Gastroesophageal sphincter (tissue), 4 donors: ENCODE measurements around the gene TRPV2. TPM values are rescaled to one million over a fixed set of nuclear protein-coding genes. Genes with fewer than 3 reads are reported as not detected.

Source experiments
- ATAC-seq: fragments of 150-250 bp; one replicate; pipeline ENCODE4 v1.9.1; 2016; ENCODE audit warnings: mild to moderate bottlenecking, moderate library complexity
- H3K27ac ChIP-seq, 4 donors: fragments of 200-600 bp; sonication (generic) in 3 of 4; 1 replicate in 3 of 4; 2 replicates in 1 of 4; pipeline ENCODE4 v1.5.1; 2016 to 2019
- H3K27me3 ChIP-seq: fragments of 200-600 bp; sonication (generic); one replicate; pipeline ENCODE4 v1.5.1; 2019
- H3K36me3 ChIP-seq, 2 donors: fragments of 200-600 bp; sonication (generic); one replicate each; pipeline ENCODE4 v1.5.1; 2019; ENCODE audit warnings: control low read depth in 1 of 2
- H3K4me1 ChIP-seq, 3 donors: fragments of 200-600 bp; sonication (generic); 1 replicate in 2 of 3; 2 replicates in 1 of 3; pipeline ENCODE4 v1.5.1; 2016 to 2019; ENCODE audit warnings: control low read depth in 2 of 3
- H3K4me3 ChIP-seq, 2 donors: fragments of 200-600 bp; sonication (generic); one replicate each; pipeline ENCODE4 v1.5.1; 2019; ENCODE audit warnings: mild to moderate bottlenecking in 1 of 2, moderate library complexity in 1 of 2
- H3K9me3 ChIP-seq, 3 donors: fragments of 200-600 bp; sonication (generic); one replicate each; pipeline ENCODE4 v1.5.1; 2017 to 2019; ENCODE audit warnings: control low read depth in 2 of 3
- CTCF ChIP-seq, 4 experiments: fragments of 200-600 bp in 2 of 4; fragments of 450-650 bp in 2 of 4; sonication (generic) in 1 of 4; IDR thresholded peaks; one replicate each; pipeline ENCODE4 v1.5.1; 2017 to 2019; ENCODE audit warnings: antibody characterized with exemption in 4 of 4, mild to moderate bottlenecking in 2 of 4, moderate library complexity in 2 of 4
- EP300 ChIP-seq: sonication (generic); formaldehyde crosslinking; IDR thresholded peaks from one replicate; pipeline ENCODE4 v1.6.1; 2017; ENCODE audit warnings: antibody characterized with exemption, mild to moderate bottlenecking
- POLR2A ChIP-seq, 2 donors: fragments of 450-650 bp; IDR thresholded peaks; one replicate each; pipeline ENCODE4 v1.6.1; 2017; ENCODE audit warnings: antibody characterized with exemption in 2 of 2, mild to moderate bottlenecking in 2 of 2, moderate library complexity in 1 of 2
- POLR2AphosphoS5 ChIP-seq: sonication (generic); formaldehyde crosslinking; IDR thresholded peaks from one replicate; pipeline ENCODE4 v1.6.1; 2017; ENCODE audit warnings: antibody characterized with exemption
- WGBS, 2 donors: methylation state at CpG; one replicate each; pipeline ENCODE4 v1.1.5; 2018; ENCODE audit warnings: low coverage in 1 of 2; 5-methylcytosine and 5-hydroxymethylcytosine counted together
- total RNA-seq, 4 donors: library from RNA; depleted of rRNA; stranded (reverse); fragments of >200 nt; gene quantifications; one replicate each; pipeline ENCODE4 v1.1.0, GENCODE V29; 2016

TRPV2 gene
- total RNA-seq, 4 donors from 2014 or later: 6.5 to 15.5 (median 11.6) TPM

GRCh38 chr17:16427020-16427419 is 11.6 kb downstream of the TRPV2 start:
- no peak overlapping the region for H3K4me3 ChIP-seq
- WGBS, 2 donors: 92 to 100% methylated on average over 1 to 2 of the region's 3 CpGs
- peaks cover 0 to 6% (median 0%) of the 10 kb centered on the region in 3 donors for H3K4me1 ChIP-seq
- H3K27ac ChIP-seq: no peak overlapping the region
- H3K36me3 ChIP-seq: peaks cover 0 to 67% of the 10 kb centered on the region in 2 donors
- ATAC-seq: no peak
- no peaks in the 10 kb centered on the region for H3K9me3 ChIP-seq
- TF ChIP-seq POLR2AphosphoS5: no peak
- no peaks in the 10 kb centered on the region for H3K27me3 ChIP-seq

- no peak overlapping the region for H3K4me3 ChIP-seq
- H3K4me1 ChIP-seq: peaks cover 0 to 6% (median 0%) of the 10 kb centered on the region in 3 donors
- H3K27me3 ChIP-seq: no peaks in the 10 kb centered on the region
- no peak overlapping the region for H3K27ac ChIP-seq
- peak in 3 of 4 experiments; percentile 20 to 55 (median 44) for TF ChIP-seq CTCF (IDR thresholded peaks at IDR 0.05)
- no peak for TF ChIP-seq POLR2A (IDR thresholded peaks at IDR 0.05)
- no peak for TF ChIP-seq EP300
- H3K36me3 ChIP-seq: peaks cover 0 to 57% of the 10 kb centered on the region in 2 donors
- no peaks in the 10 kb centered on the region for H3K9me3 ChIP-seq
- peak; percentile 78 for ATAC-seq
- WGBS, 2 donors: 60 to 100% methylated on average over 1 of the region's 15 CpGs
These were observed 12.9 kb downstream of the TRPV2 start for GRCh38 chr17:16428098-16428882.

- Histone ChIP-seq H3K9me3 (no peaks in the 10 kb centered on the region), H3K27ac (no peak overlapping the region), H3K4me1 (peaks cover 0 to 6% (median 0%) of the 10 kb centered on the region in 3 donors), H3K27me3 (no peaks in the 10 kb centered on the region), H3K36me3 (peaks cover 0 to 51% of the 10 kb centered on the region in 2 donors), H3K4me3 (no peak overlapping the region)
- 96 to 100% methylated on average over 2 to 4 of the region's 9 CpGs for WGBS, 2 donors
- TF ChIP-seq EP300: no peak
- TF ChIP-seq POLR2AphosphoS5: no peak
- ATAC-seq: no peak
These were observed 13.7 kb downstream of the TRPV2 start for GRCh38 chr17:16429083-16429482.

- Histone ChIP-seq H3K27me3 (no peaks in the 10 kb centered on the region), H3K27ac (no peak overlapping the region), H3K36me3 (peaks cover 0 to 47% of the 10 kb centered on the region in 2 donors), H3K9me3 (no peaks in the 10 kb centered on the region), H3K4me1 (peaks cover 0 to 6% (median 0%) of the 10 kb centered on the region in 3 donors), H3K4me3 (no peak overlapping the region)
- 62 to 75% methylated on average over 4 of the region's 6 CpGs for WGBS, 2 donors
- TF ChIP-seq CTCF (IDR thresholded peaks at IDR 0.05) (no peak), POLR2A (IDR thresholded peaks at IDR 0.05) (no peak), POLR2AphosphoS5 (no peak), EP300 (no peak)
- no peak for ATAC-seq
These were observed 15.3 kb downstream of the TRPV2 start for GRCh38 chr17:16430650-16431049.

- 83 to 100% methylated on average over 1 of the region's 15 CpGs for WGBS, 2 donors
- Histone ChIP-seq H3K36me3 (peaks cover 0 to 34% of the 10 kb centered on the region in 2 donors), H3K9me3 (no peaks in the 10 kb centered on the region), H3K4me1 (peaks cover 0 to 6% (median 0%) of the 10 kb centered on the region in 3 donors), H3K27ac (no peak overlapping the region), H3K27me3 (no peaks in the 10 kb centered on the region), H3K4me3 (no peak overlapping the region)
- no peak for TF ChIP-seq POLR2A (IDR thresholded peaks at IDR 0.05)
- ATAC-seq: no peak
These were observed 16.6 kb downstream of the TRPV2 start for GRCh38 chr17:16432017-16432416.

GRCh38 chr17:16433514-16433913 is 18.1 kb downstream of the TRPV2 start:
- Histone ChIP-seq H3K27me3 (no peaks in the 10 kb centered on the region), H3K4me3 (no peak overlapping the region), H3K36me3 (peaks cover 0 to 20% of the 10 kb centered on the region in 2 donors), H3K9me3 (no peaks in the 10 kb centered on the region), H3K4me1 (peaks cover 0 to 5% (median 0%) of the 10 kb centered on the region in 3 donors), H3K27ac (no peak overlapping the region)
- WGBS, 2 donors: no CpG with 5 or more reads among the region's 5 CpGs
- TF ChIP-seq POLR2AphosphoS5: no peak
- no peak for TF ChIP-seq CTCF (IDR thresholded peaks at IDR 0.05)
- TF ChIP-seq EP300: no peak
- TF ChIP-seq POLR2A (IDR thresholded peaks at IDR 0.05): no peak
- no peak for ATAC-seq
